Esophagus squamous epithelium (tissue), 5 donors: Measurements from ENCODE around the gene SEMA7A. TPM values are rescaled to one million over a fixed set of nuclear protein-coding genes. Genes with fewer than 3 reads are reported as not detected.

Source experiments
- DNase-seq: peaks from one replicate; lab custom pipeline; 2025; lab: John Stamatoyannopoulos, UW
- H3K27ac ChIP-seq, 4 donors: fragments of 200-600 bp; sonication (generic); one replicate each; pipeline ENCODE4 v1.5.1; 2016 to 2019; ENCODE audit warnings: mild to moderate bottlenecking in 1 of 4
- H3K27me3 ChIP-seq, 4 donors: fragments of 200-600 bp; sonication (generic); 1 replicate in 3 of 4; 2 replicates in 1 of 4; pipeline versions ENCODE4 v1.5.1 to v1.6.0; 2017 to 2021; ENCODE audit warnings: antibody characterized with exemption in 1 of 4
- H3K36me3 ChIP-seq, 3 donors: fragments of 200-600 bp; sonication (generic); one replicate each; pipeline ENCODE4 v1.5.1; 2016 to 2019
- H3K4me1 ChIP-seq, 3 donors: fragments of 200-600 bp; sonication (generic); one replicate each; pipeline ENCODE4 v1.5.1; 2017 to 2019
- H3K4me3 ChIP-seq, 4 donors: fragments of 200-600 bp; sonication (generic); 1 replicate in 3 of 4; 2 replicates in 1 of 4; pipeline ENCODE4 v1.5.1; 2016 to 2019; ENCODE audit warnings: mild to moderate bottlenecking in 2 of 4, moderate library complexity in 1 of 4
- H3K9me3 ChIP-seq, 3 donors: fragments of 200-600 bp; sonication (generic); one replicate each; pipeline ENCODE4 v1.5.1; 2016 to 2019
- POLR2A ChIP-seq, 4 donors: fragments of 450-650 bp; IDR thresholded peaks; one replicate each; pipeline ENCODE4 v1.6.1; 2017; ENCODE audit warnings: antibody characterized with exemption in 4 of 4, mild to moderate bottlenecking in 4 of 4, moderate library complexity in 3 of 4
- WGBS, 2 donors: methylation state at CpG; one replicate each; pipeline ENCODE4 v1.1.5; 2018; 5-methylcytosine and 5-hydroxymethylcytosine counted together
- intact Hi-C: fragments of 100-400 bp; cut with DNase I; formaldehyde crosslinking; loops from one replicate; pipeline ENCODE4 v1.15.0; 2022
- total RNA-seq, 4 donors: library from RNA; depleted of rRNA; stranded (reverse); fragments of >200 nt; gene quantifications; one replicate each; pipeline ENCODE4 v1.1.0, GENCODE V29; 2016
- TF ChIP-seq, protein P1 (sequence below), 6 experiments: fragments of 450-650 bp in 4 of 6; fragments of 200-600 bp in 2 of 6; sonication (generic) in 2 of 6; IDR thresholded peaks; one replicate each; pipeline ENCODE4 v1.5.1; 2016 to 2019; ENCODE audit warnings: antibody characterized with exemption in 6 of 6, mild to moderate bottlenecking in 4 of 6, moderate library complexity in 4 of 6
- donor health status: DM: yes; HTN: yes; CAD: no.

Gene SEMA7A
- total RNA-seq, 4 donors from 2014 or later = 1.2 to 7.5 (median 2.9) TPM

DNA sequence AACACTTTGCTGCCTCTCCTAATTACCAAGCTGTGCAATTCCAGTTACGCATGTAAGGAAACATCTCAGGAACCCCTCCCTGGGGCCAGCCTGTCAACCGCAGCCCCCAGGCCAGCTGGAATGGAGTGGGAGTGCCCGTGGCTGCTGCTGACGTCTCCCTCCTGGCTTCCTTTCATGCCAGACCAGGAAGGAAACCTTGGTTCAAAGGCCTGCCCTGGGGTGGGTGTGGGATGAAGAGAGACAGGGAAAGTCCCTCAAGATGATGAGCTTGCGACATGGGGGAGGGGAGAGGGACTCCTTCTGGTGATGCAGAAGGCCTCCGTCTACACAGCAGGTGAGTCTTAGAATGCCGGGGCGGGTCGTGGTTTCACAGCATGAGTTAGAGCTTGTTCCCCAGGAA, 54.9 kb downstream of the SEMA7A start:
- DNase-seq = no peak
- intact Hi-C loops = loop anchor here (5.0 to 10.0 kb wide), 2 partner anchors 243 to 386 kb away; no protein-coding TSS in a partner anchor
- H3K4me1 ChIP-seq = peaks cover 10 to 41% (median 12%) of the 10 kb centered on the region in 3 donors

GRCh38 chr15:74377831-74378766, 55.7 kb downstream of the SEMA7A start:
- H3K36me3 ChIP-seq = no peaks in the 10 kb centered on the region
- H3K27ac ChIP-seq = no peak overlapping the region
- TF ChIP-seq, protein P1, sequence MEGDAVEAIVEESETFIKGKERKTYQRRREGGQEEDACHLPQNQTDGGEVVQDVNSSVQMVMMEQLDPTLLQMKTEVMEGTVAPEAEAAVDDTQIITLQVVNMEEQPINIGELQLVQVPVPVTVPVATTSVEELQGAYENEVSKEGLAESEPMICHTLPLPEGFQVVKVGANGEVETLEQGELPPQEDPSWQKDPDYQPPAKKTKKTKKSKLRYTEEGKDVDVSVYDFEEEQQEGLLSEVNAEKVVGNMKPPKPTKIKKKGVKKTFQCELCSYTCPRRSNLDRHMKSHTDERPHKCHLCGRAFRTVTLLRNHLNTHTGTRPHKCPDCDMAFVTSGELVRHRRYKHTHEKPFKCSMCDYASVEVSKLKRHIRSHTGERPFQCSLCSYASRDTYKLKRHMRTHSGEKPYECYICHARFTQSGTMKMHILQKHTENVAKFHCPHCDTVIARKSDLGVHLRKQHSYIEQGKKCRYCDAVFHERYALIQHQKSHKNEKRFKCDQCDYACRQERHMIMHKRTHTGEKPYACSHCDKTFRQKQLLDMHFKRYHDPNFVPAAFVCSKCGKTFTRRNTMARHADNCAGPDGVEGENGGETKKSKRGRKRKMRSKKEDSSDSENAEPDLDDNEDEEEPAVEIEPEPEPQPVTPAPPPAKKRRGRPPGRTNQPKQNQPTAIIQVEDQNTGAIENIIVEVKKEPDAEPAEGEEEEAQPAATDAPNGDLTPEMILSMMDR (IDR thresholded peaks at IDR 0.05) = no peak
- no peak for TF ChIP-seq POLR2A (IDR thresholded peaks at IDR 0.05)
- DNase-seq = no peak
- H3K9me3 ChIP-seq = no peaks in the 10 kb centered on the region
- no peak overlapping the region for H3K4me3 ChIP-seq
- WGBS, 2 donors = 64 to 74% methylated on average over 14 to 15 of the region's 15 CpGs
- peaks cover 0 to 15% (median 0%) of the 10 kb centered on the region in 4 donors for H3K27me3 ChIP-seq
- H3K4me1 ChIP-seq = peaks cover 8 to 41% (median 12%) of the 10 kb centered on the region in 3 donors
- intact Hi-C loops = loop anchor here (5.0 to 10.0 kb wide), 2 partner anchors 244 to 387 kb away; no protein-coding TSS in a partner anchor

More for the DNA sequence above, 54.9 kb downstream of the SEMA7A start:
- 15 to 21% methylated on average over 4 to 9 of the region's 9 CpGs for WGBS, 2 donors
- TF ChIP-seq, protein P1 (IDR thresholded peaks at IDR 0.05) = no peak
- no peak for TF ChIP-seq POLR2A (IDR thresholded peaks at IDR 0.05)
- Histone ChIP-seq H3K27ac (no peak overlapping the region), H3K27me3 (peaks cover 0 to 15% (median 0%) of the 10 kb centered on the region in 4 donors), H3K9me3 (no peaks in the 10 kb centered on the region), H3K36me3 (no peaks in the 10 kb centered on the region), H3K4me3 (no peak overlapping the region)

- TF ChIP-seq POLR2A (IDR thresholded peaks at IDR 0.05) = no peak
- TF ChIP-seq, protein P1 (IDR thresholded peaks at IDR 0.05) = no peak
- intact Hi-C loops = loop anchor here (5.0 to 10.0 kb wide), 2 partner anchors 245 to 388 kb away; no protein-coding TSS in a partner anchor
Measured at GRCh38 chr15:74376825-74377581, 56.8 kb downstream of the SEMA7A start.

GRCh38 chr15:74376226-74376625, 57.5 kb downstream of the SEMA7A start:
- peaks cover 0 to 7% (median 0%) of the 10 kb centered on the region in 4 donors for H3K27me3 ChIP-seq
- 50 to 100% methylated on average over 1 of the region's 1 CpG for WGBS, 2 donors
- H3K27ac ChIP-seq = no peak overlapping the region
- H3K9me3 ChIP-seq = no peaks in the 10 kb centered on the region
- H3K36me3 ChIP-seq = no peaks in the 10 kb centered on the region
- no peak for DNase-seq
- H3K4me1 ChIP-seq = peaks cover 8 to 30% (median 12%) of the 10 kb centered on the region in 3 donors
- TF ChIP-seq POLR2A (IDR thresholded peaks at IDR 0.05) = no peak
- TF ChIP-seq, protein P1 (IDR thresholded peaks at IDR 0.05) = no peak
- H3K4me3 ChIP-seq = no peak overlapping the region
- intact Hi-C loops = loop anchor here (5.0 to 10.0 kb wide), 2 partner anchors 246 to 389 kb away; no protein-coding TSS in a partner anchor

More at GRCh38 chr15:74376825-74377581, 56.8 kb downstream of the SEMA7A start:
- H3K9me3 ChIP-seq = no peaks in the 10 kb centered on the region
- H3K4me1 ChIP-seq = peaks cover 8 to 32% (median 12%) of the 10 kb centered on the region in 3 donors
- no peaks in the 10 kb centered on the region for H3K36me3 ChIP-seq
- H3K4me3 ChIP-seq = no peak overlapping the region
- H3K27me3 ChIP-seq = peaks cover 0 to 14% (median 0%) of the 10 kb centered on the region in 4 donors
- DNase-seq = no peak
- WGBS, 2 donors = 66 to 92% methylated on average over 1 to 3 of the region's 6 CpGs
- H3K27ac ChIP-seq = no peak overlapping the region
